Measurements from ENCODE around the gene KRT27.
"Not testable (repeated sequence)": the region's sequence is repeated elsewhere in the genome, so short reads cannot be mapped to it uniquely, and the experiment has no call there.

Gene KRT27

DNA sequence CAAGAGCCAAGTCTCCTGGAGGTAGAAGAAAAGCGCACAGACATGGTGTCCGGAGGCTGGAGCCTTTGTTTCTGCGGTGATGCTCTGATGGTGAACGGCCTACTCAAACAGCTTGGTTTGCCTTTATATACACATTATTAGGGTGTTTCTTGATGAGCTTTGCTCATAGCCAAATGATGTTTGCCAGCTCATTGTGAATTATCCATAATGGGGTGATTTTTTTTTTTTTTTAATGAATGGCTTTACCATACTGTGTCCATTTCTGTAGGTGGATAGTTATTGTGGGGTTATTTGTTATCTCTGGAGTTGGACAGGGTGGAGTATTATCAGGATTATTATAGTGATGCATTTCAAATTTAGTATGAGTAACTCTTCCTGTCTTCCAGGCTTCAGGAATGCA, at the start of gene KRT27:
TSS of gene KRT27 (minus strand) at position 101 of the 400 bp plus-strand sequence. CDS start at position 44, 57 bp downstream.
- no peak for DNase-seq (ENCODE audit: low read depth)

DNA sequence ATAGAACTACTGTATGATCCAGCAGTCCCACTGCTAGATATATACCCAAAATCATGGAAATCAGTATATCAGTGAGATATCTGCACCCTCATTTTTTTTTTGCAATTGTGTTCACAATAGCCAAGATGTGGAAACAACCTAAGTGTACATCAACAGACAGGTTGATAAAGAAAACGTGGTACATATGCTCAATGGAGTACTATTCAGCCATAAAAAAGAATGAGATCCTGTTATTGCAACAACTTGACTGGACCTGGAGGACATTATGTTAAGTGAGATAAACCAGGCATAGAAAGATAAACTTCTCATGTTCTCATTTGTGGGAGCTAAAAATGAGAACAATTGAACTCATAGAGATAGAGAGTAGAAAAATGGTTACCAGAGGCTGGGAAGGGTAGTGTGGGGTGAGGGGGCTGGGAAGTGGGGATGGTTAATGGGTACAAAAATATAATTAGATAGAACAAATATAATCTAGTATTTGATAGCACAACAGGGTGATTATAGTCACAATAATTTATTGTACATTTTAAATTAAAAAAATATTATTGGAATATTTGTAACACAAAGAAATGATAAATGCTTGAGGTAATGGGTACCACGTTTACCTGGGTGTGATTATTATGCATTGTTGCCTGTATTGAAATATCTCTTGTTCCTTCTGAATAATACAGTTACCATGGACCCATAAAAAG, 47.9 kb upstream of the KRT27 start:
- no peak for DNase-seq (ENCODE audit: low read depth)

- DNase-seq (ENCODE audit: low read depth) = no peak
Observed at GRCh38 chr17:40828454-40829044, 46.2 kb upstream of the KRT27 start.

DNA sequence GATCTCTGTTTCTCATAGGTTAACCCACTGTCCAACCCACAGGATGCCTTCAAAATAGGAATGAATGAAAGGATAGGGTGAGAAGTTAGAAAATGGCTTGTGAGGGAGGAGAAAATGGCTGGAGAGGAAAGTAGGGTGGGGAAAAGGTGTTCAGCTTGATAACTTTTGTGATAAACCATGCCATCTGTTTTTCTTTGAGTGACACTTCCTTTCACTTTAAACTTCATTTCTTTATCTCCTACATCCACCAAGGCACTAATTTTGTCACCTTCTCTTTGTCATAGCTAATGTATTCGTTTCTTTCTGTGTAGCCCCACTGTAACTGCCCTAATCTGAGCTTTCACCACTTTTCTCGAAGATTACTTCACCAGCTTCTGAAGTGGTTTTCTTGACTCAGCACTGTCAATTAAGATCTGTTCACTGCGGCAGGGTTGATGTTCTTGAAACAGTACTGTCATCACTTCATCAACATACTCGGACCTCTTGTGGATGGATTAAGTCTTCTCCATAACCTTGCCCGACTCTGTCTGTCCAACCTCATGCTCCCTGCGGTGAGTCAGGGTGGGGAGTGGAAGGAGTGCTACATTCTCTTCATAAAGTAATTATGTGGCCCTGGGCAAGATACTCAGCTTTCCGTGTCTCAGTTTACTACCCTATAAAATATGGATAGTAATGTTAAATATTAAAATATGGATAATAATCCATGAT, 45.5 kb upstream of the KRT27 start:
- DNase-seq (ENCODE audit: low read depth) = no peak

- DNase-seq (ENCODE audit: low read depth) = no peak
Observed at GRCh38 chr17:40825599-40825998, 43.2 kb upstream of the KRT27 start.

DNA sequence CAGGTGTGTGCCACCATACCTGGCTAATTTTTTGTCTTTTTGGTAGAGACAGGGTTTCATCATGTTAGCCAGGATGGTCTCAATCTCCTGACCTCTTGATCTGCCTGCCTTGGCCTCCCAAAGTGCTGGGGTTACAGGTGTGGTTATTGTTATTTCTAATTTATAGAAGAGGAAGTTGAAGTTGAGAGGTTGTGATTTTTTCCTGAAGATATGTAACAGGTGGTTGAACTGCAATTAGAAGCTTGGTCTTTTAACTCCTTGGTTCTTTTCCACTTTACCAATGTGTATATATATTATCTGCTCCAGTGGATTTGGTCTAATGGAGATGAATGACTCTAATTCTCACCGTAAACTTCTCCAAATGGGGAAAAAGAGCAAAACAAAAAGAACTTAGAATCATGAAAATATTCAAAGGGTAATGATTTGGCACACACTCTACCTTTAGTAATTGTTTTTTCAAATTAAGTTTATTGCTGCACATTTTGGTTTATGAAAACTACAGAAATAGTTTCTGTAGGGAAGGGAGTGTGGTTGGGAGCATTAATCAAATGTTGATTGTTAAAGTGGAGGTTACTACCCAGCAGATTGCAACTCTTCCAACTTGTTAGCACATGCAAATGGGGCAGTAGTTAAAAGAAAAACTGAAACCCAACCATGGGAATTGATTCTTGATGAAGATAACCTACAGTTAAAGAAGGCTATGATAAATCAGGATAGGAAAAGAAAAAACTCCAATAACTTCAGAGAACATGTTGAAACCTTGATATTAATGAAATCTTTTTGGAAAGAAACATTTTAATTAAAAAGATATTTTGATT, 41.9 kb upstream of the KRT27 start:
- DNase-seq (ENCODE audit: low read depth) = no peak

DNA sequence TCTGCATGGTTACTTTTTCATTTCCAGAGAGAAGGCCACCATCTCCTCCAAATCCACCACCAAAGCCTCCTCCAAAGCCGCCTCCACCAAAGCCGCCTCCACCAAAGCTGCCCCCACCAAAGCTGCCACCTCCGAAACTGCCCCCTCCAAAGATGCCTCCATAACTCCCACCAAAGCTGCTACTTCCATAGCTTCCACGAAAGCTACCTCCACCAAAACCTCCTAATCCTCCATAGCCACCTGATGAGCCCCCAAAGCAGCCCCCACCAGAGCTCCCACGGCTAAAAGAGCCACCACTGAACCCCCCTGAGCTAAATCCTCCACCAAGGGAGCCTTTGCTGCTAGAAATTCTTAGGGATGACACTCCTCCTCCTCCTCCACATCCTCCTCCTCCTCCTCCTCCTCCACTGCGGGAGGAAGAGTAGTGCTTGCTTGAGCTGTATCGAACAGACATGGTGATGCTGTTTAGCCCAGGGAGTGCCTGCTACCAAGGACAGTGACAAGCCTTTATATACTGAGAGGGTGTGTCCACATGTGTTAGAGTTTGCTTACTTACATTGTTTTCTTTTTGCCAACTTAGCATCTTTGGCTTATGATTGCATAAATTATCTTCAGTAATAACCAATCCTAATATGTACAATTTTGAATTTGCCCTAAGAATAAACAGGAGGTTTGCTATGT, 39.9 kb upstream of the KRT27 start, which contains the start of gene KRT10:
TSS of gene KRT10 (minus strand) at position 483 of the 681 bp plus-strand sequence. CDS start at position 454, 29 bp downstream.
- DNase-seq (ENCODE audit: low read depth) = no peak

GRCh38 chr17:40821536-40821935, 39.2 kb upstream of the KRT27 start:
- no peak for DNase-seq (ENCODE audit: low read depth)

DNA sequence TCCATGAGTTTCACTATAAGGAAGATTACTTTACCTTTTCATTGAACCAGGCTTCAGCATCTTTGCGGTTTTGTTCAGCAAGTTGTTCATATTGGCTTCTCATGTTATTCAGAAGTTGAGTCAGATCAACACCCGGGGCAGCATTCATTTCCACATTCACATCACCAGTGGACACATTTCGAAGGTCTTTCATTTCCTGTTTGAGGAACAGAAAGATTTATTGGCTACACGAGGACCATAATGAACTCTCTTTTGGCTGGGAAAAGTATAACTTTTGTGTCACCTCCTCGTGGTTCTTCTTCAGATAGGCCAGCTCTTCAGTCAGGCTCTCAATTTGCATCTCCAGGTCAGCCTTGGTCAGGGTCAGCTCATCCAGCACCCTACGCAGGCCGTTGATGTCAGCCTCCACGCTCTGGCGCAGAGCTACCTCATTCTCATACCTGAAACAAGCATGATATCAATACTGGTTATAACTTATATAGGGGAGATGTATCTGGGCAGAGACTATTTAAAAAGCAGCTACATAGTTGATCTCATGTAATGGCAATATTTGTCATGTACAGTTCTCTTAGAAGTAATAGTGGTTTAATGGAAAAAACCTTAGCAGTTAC, 38.0 kb upstream of the KRT27 start:
- no peak for DNase-seq (ENCODE audit: low read depth)

GRCh38 chr17:40819528-40820125, 37.3 kb upstream of the KRT27 start:
- DNase-seq (ENCODE audit: low read depth) = no peak

- peak; percentile 75 for DNase-seq (ENCODE audit: low read depth)
Observed at GRCh38 chr17:40818733-40819527, 36.6 kb upstream of the KRT27 start.

GRCh38 chr17:40818343-40818732, 36.0 kb upstream of the KRT27 start:
- no peak for DNase-seq (ENCODE audit: low read depth)

- no peak for DNase-seq (ENCODE audit: low read depth)
Observed at GRCh38 chr17:40817103-40817682, 34.8 kb upstream of the KRT27 start.

DNA sequence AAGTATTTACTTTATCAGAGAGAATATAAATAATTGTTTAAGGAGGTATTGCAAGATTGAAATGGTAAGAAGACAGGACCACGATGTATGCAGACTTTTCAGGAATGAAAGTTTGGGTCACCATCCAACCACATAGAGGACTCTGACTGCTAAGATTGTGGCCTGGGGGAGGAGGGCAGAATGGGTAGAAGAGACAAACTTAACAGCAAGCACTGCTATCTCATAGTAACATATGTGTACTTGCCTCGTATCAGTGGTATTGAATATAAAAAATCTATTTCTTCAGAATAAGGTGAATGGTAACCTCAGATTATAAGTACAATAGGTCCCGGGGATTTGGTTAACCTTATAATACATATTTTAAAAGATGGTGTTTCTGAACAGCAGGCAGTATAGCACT, 34.2 kb upstream of the KRT27 start:
- no peak for DNase-seq (ENCODE audit: low read depth)

DNA sequence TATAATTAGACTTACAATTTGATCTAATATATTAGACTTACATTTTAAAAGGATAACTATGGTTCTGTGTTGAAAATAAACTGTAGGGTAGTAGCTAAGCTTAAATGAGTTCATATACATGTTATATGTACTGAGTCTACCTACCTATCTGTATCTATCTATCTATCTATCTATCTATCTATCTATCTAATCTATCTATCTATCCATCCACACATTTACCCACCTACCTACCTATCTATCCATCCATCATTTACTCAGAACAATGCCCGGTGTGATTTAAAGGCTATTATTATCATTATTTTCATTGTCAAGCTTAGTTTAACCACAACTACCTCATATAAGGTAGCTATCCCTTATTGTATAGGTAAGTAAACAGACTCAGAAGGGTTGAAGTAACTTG, 33.0 kb upstream of the KRT27 start:
- no peak for DNase-seq (ENCODE audit: low read depth)

GRCh38 chr17:40814657-40815056, 32.3 kb upstream of the KRT27 start:
- DNase-seq (ENCODE audit: low read depth) = not testable (repeated sequence)

GRCh38 chr17:40813804-40814203, 31.5 kb upstream of the KRT27 start:
- no peak for DNase-seq (ENCODE audit: low read depth)

DNA sequence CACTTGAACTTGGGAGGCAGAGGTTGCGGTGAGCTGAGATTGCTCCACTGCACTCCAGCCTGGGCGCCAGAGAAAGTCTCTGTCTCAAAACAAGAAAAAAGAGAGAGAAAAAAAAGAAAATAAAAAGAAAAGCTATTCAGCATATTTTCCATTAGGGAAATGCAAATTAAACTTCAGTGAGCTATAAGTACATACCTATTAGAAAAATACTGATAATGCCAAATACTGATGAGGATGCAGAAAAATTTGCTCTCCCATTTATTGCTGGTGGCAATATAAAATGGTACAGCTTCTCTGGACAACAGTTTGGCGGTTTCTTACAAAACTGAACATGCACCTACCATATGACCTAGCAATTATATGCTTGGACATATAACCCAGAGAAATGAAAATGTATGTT, 30.3 kb upstream of the KRT27 start:
- no peak for DNase-seq (ENCODE audit: low read depth)

GRCh38 chr17:40810494-40810893, 28.1 kb upstream of the KRT27 start:
- no peak for DNase-seq (ENCODE audit: low read depth)

Measured in T-helper 22 cell (primary cell).